ENCODE data around the gene SGCA. TPM values are rescaled to one million over a fixed set of nuclear protein-coding genes. Genes with fewer than 3 reads are reported as not detected.

Gene SGCA
- total RNA-seq, 1 experiment from 2014 or later = 0.24 TPM

GRCh38 chr17:50196036-50196435 is 30.2 kb downstream of the SGCA start:
- no peak overlapping the region for H2BK12ac ChIP-seq (ENCODE audit: insufficient read length, low read depth, low read length)
- H3K23me2 ChIP-seq (ENCODE audit: insufficient read length, low read depth, low read length, poor library complexity, severe bottlenecking) = peaks cover 10% of the 10 kb centered on the region
- H3K4ac ChIP-seq (ENCODE audit: low read depth, low read length) = no peak overlapping the region
- WGBS (ENCODE audit: extremely low coverage, insufficient read length, low lambda C conversion rate) = no CpG with 5 or more reads among the region's 5 CpGs
- H4K5ac ChIP-seq (ENCODE audit: insufficient read length, low read depth, low read length) = no peak overlapping the region
- H3K23ac ChIP-seq (ENCODE audit: insufficient read length, low read depth, low read length) = no peak overlapping the region
- Mint-ChIP-seq H3K27me3 (ENCODE audit: low read depth) (peaks cover 5% of the 10 kb centered on the region), H3K9me3 (no peaks in the 10 kb centered on the region; a peak in 1 of 5 replicates), H3K36me3 (ENCODE audit: insufficient read depth in 1 of 3, low read depth in 3 of 3) (peaks cover 0 to 67% (median 60%) of the 10 kb centered on the region in 3 experiments; a peak in 5 of 7 replicates), H3K4me1 (peaks cover 5 to 7% of the 10 kb centered on the region in 2 experiments), H3K4me3 (no peak overlapping the region), H3K27ac (no peak overlapping the region)
- no peak overlapping the region for H4K8ac ChIP-seq (replicated peaks; ENCODE audit: insufficient read length, low read depth, low read length)
- no peaks in the 10 kb centered on the region for H3K4me1 ChIP-seq (ENCODE audit: insufficient read depth, low read length)
- no peaks in the 10 kb centered on the region for H3K79me2 ChIP-seq (ENCODE audit: insufficient read depth, low read length)
- H2AK5ac ChIP-seq (ENCODE audit: insufficient read length, low read length) = no peak overlapping the region
- H3K14ac ChIP-seq (ENCODE audit: insufficient read depth, low read length) = no peak overlapping the region
- H2BK5ac ChIP-seq (ENCODE audit: insufficient read length, low read length) = no peak overlapping the region
- no peak overlapping the region for H4K91ac ChIP-seq (ENCODE audit: insufficient read length, low read depth, low read length)
- H3K18ac ChIP-seq (ENCODE audit: insufficient read length, low read depth, low read length) = no peak overlapping the region
- no peak overlapping the region for H2BK120ac ChIP-seq (ENCODE audit: low read depth, low read length, poor library complexity, severe bottlenecking)
- H3K56ac ChIP-seq (ENCODE audit: insufficient read length, low read depth, low read length) = no peak overlapping the region
- no peak overlapping the region for H3K9ac ChIP-seq (ENCODE audit: extremely low read depth, insufficient read length, low read length)
- TF ChIP-seq CTCF (conservative IDR thresholded peaks at IDR 0.05) = no peak
- no peak overlapping the region for H2BK20ac ChIP-seq (ENCODE audit: low read depth, low read length, poor library complexity, severe bottlenecking)
- H2AFZ ChIP-seq (ENCODE audit: low read length) = no peak overlapping the region
- H3K4me2 ChIP-seq (ENCODE audit: insufficient read depth, insufficient read length, low read length) = no peak overlapping the region
- no peaks in the 10 kb centered on the region for H4K20me1 ChIP-seq (ENCODE audit: control insufficient read depth, insufficient read depth, insufficient read length)
- no peaks in the 10 kb centered on the region for H3K9me3 ChIP-seq (ENCODE audit: control insufficient read depth, low read depth, low read length)
- H3K27ac ChIP-seq (ENCODE audit: insufficient read length, low read depth, low read length) = no peak overlapping the region
- DNase-seq = no peak
- peaks cover 1% of the 10 kb centered on the region; the same call in 1 of the 2 replicates for H3K27me3 ChIP-seq (ENCODE audit: insufficient read depth, low read length)
- H3K79me1 ChIP-seq (ENCODE audit: insufficient read depth, low read depth, low read length, poor library complexity, severe bottlenecking) = no peaks in the 10 kb centered on the region
- H2BK15ac ChIP-seq (ENCODE audit: low read depth, low read length) = no peak overlapping the region
- no peak overlapping the region for H3T11ph ChIP-seq (ENCODE audit: low read length)

Data from H9 (cell line).